Measurements from ENCODE around the gene COG5.
"Not testable (repeated sequence)": the region's sequence is repeated elsewhere in the genome, so short reads cannot be mapped to it uniquely, and the experiment has no call there.

COG5 gene

DNA sequence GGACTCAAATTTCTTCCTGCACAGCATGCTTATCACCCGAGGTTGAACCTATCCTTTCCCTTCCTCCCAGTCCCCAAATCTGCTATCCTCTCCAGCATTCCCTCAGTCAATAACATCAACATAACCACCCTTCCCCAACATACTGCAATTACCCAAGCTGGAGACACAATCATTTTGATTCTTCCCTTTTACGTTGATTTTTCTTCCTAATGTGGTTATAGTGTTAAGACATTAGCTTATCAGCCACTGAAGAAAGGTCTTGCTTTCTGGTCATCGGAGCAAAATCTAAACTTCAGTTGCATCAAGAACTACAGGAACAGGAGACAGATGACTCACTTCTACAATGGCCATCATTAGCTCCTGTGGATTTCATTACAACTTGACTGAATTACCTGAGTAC lies 398.4 kb downstream of the COG5 start:
- H3K4me1 ChIP-seq (ENCODE audit: control insufficient read depth in 1 of 2, insufficient read depth in 2 of 2, low read length in 2 of 2) = peaks cover 0 to 2% of the 10 kb centered on the region in 2 donors
- H3K9me3 ChIP-seq (ENCODE audit: control insufficient read depth in 1 of 2, low read length in 2 of 2) = no peaks in the 10 kb centered on the region
- H3K27ac ChIP-seq (ENCODE audit: low read length) = no peak overlapping the region
- H3K36me3 ChIP-seq (ENCODE audit: control insufficient read depth in 1 of 2, insufficient read depth in 2 of 2, low read length in 2 of 2) = peaks cover 0 to 28% of the 10 kb centered on the region in 2 donors
- H3K4me3 ChIP-seq (ENCODE audit: low read depth in 1 of 2, low read length in 2 of 2) = no peak overlapping the region
- no peaks in the 10 kb centered on the region for H3K27me3 ChIP-seq (ENCODE audit: low read depth, low read length)

DNA sequence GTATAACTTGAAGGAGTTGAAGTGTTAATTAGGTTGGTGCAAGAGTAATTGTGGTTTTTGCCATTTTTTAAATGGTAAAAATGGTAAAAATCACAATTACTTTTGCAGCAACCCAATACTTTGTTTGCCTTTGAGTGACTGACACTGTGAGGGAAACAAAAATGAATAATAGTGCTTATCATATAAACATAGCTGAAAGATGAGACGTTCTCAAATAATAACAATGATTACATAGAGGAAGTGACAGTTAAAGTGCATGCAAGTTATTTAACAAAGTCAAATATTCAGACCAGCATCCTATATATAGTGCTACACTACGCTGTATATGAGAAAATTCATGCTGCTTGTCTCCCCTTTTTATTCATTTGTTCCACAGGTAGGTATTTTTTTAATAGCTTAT lies 399.6 kb downstream of the COG5 start:
- Histone ChIP-seq H3K4me1 (ENCODE audit: control insufficient read depth in 1 of 2, insufficient read depth in 2 of 2, low read length in 2 of 2) (no peaks in the 10 kb centered on the region), H3K4me3 (ENCODE audit: low read depth in 1 of 2, low read length in 2 of 2) (no peak overlapping the region), H3K36me3 (ENCODE audit: control insufficient read depth in 1 of 2, insufficient read depth in 2 of 2, low read length in 2 of 2) (peaks cover 0 to 23% of the 10 kb centered on the region in 2 donors), H3K27ac (ENCODE audit: low read length) (no peak overlapping the region), H3K27me3 (ENCODE audit: low read depth, low read length) (no peaks in the 10 kb centered on the region), H3K9me3 (ENCODE audit: control insufficient read depth in 1 of 2, low read length in 2 of 2) (no peaks in the 10 kb centered on the region)

DNA sequence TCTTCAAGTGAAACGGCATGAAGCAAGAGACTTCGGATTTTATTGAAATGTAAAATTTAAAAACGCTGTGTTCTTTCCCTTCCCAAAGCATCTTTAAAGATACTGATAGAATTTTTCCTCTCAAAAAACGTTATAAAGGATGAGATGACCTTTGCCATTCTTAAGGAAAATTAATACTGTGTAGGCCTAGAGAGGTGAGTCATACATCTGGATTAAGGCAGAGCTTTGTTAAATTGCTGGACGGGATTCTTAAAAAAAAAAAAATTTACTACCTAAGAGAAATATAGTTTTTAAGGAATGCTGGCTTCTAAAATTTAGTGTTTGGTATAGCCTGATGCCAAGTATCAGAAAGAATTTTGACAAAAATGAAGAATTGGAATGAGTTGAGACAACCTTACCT lies 401.2 kb downstream of the COG5 start:
- Histone ChIP-seq H3K4me1 (ENCODE audit: control insufficient read depth in 1 of 2, insufficient read depth in 2 of 2, low read length in 2 of 2) (no peaks in the 10 kb centered on the region), H3K4me3 (ENCODE audit: low read depth in 1 of 2, low read length in 2 of 2) (no peak overlapping the region), H3K36me3 (ENCODE audit: control insufficient read depth in 1 of 2, insufficient read depth in 2 of 2, low read length in 2 of 2) (peaks cover 0 to 12% of the 10 kb centered on the region in 2 donors), H3K27me3 (ENCODE audit: low read depth, low read length) (no peaks in the 10 kb centered on the region), H3K9me3 (ENCODE audit: control insufficient read depth in 1 of 2, low read length in 2 of 2) (no peaks in the 10 kb centered on the region), H3K27ac (ENCODE audit: low read length) (no peak overlapping the region)

DNA sequence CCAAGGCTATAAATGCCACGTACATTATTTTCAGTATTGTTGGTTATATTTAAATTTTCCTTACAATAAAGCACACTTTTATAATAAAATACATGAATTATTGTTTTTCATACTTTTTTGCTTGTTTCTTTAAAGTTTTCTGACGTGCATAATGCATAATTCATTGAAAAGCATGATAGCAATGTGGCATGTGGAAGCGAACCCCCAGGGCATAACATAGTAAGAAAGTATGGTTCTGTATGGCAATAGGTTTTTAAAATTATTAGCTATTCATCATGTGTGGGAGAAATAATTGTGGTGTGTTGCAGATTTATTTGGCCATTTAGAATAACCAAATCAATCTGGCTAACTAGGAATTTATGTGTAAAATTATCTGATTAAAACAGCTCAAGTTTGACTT lies 402.3 kb downstream of the COG5 start:
- Histone ChIP-seq H3K27me3 (ENCODE audit: low read depth, low read length) (no peaks in the 10 kb centered on the region), H3K4me1 (ENCODE audit: control insufficient read depth in 1 of 2, insufficient read depth in 2 of 2, low read length in 2 of 2) (no peaks in the 10 kb centered on the region), H3K27ac (ENCODE audit: low read length) (no peak overlapping the region), H3K4me3 (ENCODE audit: low read depth in 1 of 2, low read length in 2 of 2) (no peak overlapping the region), H3K36me3 (ENCODE audit: control insufficient read depth in 1 of 2, insufficient read depth in 2 of 2, low read length in 2 of 2) (peaks cover 0 to 17% of the 10 kb centered on the region in 2 donors), H3K9me3 (ENCODE audit: control insufficient read depth in 1 of 2, low read length in 2 of 2) (no peaks in the 10 kb centered on the region)

DNA sequence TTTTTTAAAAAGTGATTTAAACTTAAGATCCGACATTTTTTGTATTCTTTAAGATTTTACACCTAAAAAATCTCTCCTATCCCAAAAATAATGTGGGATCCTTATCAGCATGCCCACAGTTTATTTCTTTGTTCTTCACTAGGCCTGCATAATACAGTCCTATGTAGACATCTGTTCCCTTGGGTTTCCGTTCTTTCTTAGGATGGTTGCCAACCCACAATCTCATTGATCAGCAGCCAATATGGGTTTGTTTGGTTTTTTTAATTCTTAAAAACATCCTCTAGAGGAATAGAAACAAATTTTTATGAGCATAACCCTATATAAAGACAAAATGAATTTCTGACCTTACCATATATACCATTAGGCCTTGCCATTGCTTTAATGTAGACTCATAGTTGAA lies 403.3 kb downstream of the COG5 start:
- H3K9me3 ChIP-seq (ENCODE audit: control insufficient read depth in 1 of 2, low read length in 2 of 2) = no peaks in the 10 kb centered on the region
- H3K4me3 ChIP-seq (ENCODE audit: low read depth in 1 of 2, low read length in 2 of 2) = no peak overlapping the region
- no peaks in the 10 kb centered on the region for H3K4me1 ChIP-seq (ENCODE audit: control insufficient read depth in 1 of 2, insufficient read depth in 2 of 2, low read length in 2 of 2)
- H3K27ac ChIP-seq (ENCODE audit: low read length) = no peak overlapping the region
- H3K36me3 ChIP-seq (ENCODE audit: control insufficient read depth in 1 of 2, insufficient read depth in 2 of 2, low read length in 2 of 2) = peaks cover 0 to 17% of the 10 kb centered on the region in 2 donors
- no peaks in the 10 kb centered on the region for H3K27me3 ChIP-seq (ENCODE audit: low read depth, low read length)

DNA sequence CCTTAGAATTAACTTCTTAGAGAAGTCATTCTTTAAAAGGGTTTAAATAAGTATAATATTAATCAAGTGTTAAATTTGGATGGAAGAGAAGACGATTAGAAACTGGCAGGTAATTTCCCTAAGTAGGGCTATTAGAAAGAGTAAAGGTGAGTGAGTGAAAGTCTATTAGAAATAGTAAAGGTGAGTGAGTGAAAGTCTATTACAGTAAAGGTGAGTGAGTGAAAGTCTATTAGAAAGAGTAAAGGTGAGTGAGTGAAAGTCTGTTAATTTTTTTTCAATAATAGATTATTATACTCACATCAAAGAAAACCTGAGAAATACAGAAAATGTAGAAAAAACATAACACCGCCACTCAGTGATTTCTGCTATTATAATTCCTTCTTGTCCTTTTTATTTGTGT lies 405.7 kb downstream of the COG5 start:
- Histone ChIP-seq H3K4me1 (ENCODE audit: control insufficient read depth in 1 of 2, insufficient read depth in 2 of 2, low read length in 2 of 2) (no peaks in the 10 kb centered on the region), H3K9me3 (ENCODE audit: control insufficient read depth in 1 of 2, low read length in 2 of 2) (no peaks in the 10 kb centered on the region), H3K36me3 (ENCODE audit: control insufficient read depth in 1 of 2, insufficient read depth in 2 of 2, low read length in 2 of 2) (peaks cover 0 to 17% of the 10 kb centered on the region in 2 donors), H3K27me3 (ENCODE audit: low read depth, low read length) (no peaks in the 10 kb centered on the region), H3K27ac (ENCODE audit: low read length) (no peak overlapping the region), H3K4me3 (ENCODE audit: low read depth in 1 of 2, low read length in 2 of 2) (no peak overlapping the region)

DNA sequence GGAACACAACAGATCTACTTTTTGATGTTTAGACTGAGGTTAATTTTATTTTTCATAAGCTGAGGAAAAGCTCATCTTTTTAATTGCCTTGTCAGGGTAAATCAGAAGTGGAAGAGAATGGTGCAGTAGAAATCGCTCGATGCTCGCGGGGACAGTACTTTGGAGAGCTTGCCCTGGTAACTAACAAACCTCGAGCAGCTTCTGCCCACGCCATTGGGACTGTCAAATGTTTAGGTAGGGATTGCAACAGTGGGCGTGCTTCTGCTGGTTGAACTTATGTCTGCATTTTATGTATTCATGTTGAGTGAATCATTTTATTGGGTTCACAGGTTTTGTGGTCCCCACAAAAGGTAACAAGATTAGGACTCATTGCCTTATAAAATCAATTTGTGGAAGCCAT lies 406.6 kb downstream of the COG5 start:
- Histone ChIP-seq H3K4me1 (ENCODE audit: control insufficient read depth in 1 of 2, insufficient read depth in 2 of 2, low read length in 2 of 2) (no peaks in the 10 kb centered on the region), H3K27ac (ENCODE audit: low read length) (no peak overlapping the region), H3K4me3 (ENCODE audit: low read depth in 1 of 2, low read length in 2 of 2) (no peak overlapping the region), H3K9me3 (ENCODE audit: control insufficient read depth in 1 of 2, low read length in 2 of 2) (no peaks in the 10 kb centered on the region), H3K36me3 (ENCODE audit: control insufficient read depth in 1 of 2, insufficient read depth in 2 of 2, low read length in 2 of 2) (peaks cover 0 to 19% of the 10 kb centered on the region in 2 donors), H3K27me3 (ENCODE audit: low read depth, low read length) (no peaks in the 10 kb centered on the region)

DNA sequence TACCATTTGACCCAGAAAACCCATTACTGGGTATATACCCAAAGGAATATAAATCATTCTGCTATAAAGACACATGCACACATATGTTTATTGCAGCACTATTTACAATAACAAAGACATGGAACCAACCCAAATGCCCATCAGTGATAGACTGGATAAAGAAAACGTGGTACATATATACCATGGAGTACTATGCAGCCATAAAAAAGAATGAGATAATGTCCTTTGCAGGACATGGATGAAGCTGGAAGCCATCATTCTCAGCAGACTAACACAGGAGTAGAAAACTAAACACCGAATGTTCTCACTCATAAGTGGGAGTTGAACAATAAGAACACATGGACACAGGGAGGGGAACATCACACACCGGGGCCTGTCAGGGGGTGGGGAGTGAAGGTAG lies 408.0 kb downstream of the COG5 start:
- H3K27me3 ChIP-seq (ENCODE audit: low read depth, low read length); H3K9me3 ChIP-seq (ENCODE audit: control insufficient read depth in 1 of 2, low read length in 2 of 2); H3K4me3 ChIP-seq (ENCODE audit: low read depth in 1 of 2, low read length in 2 of 2); H3K4me1 ChIP-seq (ENCODE audit: control insufficient read depth in 1 of 2, insufficient read depth in 2 of 2, low read length in 2 of 2); H3K27ac ChIP-seq (ENCODE audit: low read length): not testable (repeated sequence)
- H3K36me3 ChIP-seq (ENCODE audit: control insufficient read depth in 1 of 2, insufficient read depth in 2 of 2, low read length in 2 of 2) = peaks cover 0 to 22% of the 10 kb centered on the region in 2 donors

DNA sequence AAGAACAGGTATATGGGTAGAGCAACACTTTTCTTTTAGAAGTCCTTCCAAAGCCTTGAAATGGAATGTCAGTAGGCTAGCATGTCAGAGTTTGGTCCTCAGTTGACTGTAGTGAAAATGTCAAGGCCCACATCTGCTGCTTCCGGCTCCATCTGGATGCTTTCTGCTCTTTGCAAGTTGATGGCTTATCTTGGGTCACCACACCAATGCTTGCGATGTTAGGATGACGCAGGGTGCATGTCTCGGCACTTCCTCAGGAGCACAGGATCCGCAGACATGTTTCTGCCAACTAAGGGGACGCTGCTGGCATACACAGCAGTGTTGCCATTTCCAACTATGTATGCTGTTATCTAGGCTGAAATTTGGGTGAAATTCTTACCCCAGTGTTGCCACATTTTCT lies 408.9 kb downstream of the COG5 start:
- Histone ChIP-seq H3K4me1 (ENCODE audit: control insufficient read depth in 1 of 2, insufficient read depth in 2 of 2, low read length in 2 of 2) (no peaks in the 10 kb centered on the region), H3K36me3 (ENCODE audit: control insufficient read depth in 1 of 2, insufficient read depth in 2 of 2, low read length in 2 of 2) (peaks cover 0 to 18% of the 10 kb centered on the region in 2 donors), H3K4me3 (ENCODE audit: low read depth in 1 of 2, low read length in 2 of 2) (no peak overlapping the region), H3K27ac (ENCODE audit: low read length) (no peak overlapping the region), H3K27me3 (ENCODE audit: low read depth, low read length) (no peaks in the 10 kb centered on the region), H3K9me3 (ENCODE audit: control insufficient read depth in 1 of 2, low read length in 2 of 2) (no peaks in the 10 kb centered on the region)

DNA sequence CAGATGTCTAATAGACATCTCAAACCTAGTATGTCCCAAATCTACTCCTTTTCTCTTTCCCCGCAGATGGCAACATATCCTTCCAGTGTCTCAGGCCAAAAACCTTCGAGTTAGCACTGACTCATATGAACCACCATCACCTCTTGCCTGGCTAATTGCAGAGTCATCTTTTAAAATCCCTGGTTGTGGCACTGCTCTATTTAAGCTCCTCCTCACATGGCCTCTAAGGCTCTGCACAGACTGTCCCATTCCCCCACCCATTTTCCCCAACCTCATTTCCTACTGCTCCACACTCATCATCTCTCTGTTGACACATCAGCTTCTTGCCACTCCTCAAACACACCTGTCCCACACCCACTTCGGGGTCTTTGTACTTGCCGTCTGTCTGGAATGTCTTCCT lies 411.7 kb downstream of the COG5 start:
- Histone ChIP-seq H3K4me3 (ENCODE audit: low read depth in 1 of 2, low read length in 2 of 2) (no peak overlapping the region), H3K4me1 (ENCODE audit: control insufficient read depth in 1 of 2, insufficient read depth in 2 of 2, low read length in 2 of 2) (peaks cover 5% of the 10 kb centered on the region in 2 donors), H3K27me3 (ENCODE audit: low read depth, low read length) (no peaks in the 10 kb centered on the region), H3K27ac (ENCODE audit: low read length) (no peak overlapping the region), H3K9me3 (ENCODE audit: control insufficient read depth in 1 of 2, low read length in 2 of 2) (no peaks in the 10 kb centered on the region), H3K36me3 (ENCODE audit: control insufficient read depth in 1 of 2, insufficient read depth in 2 of 2, low read length in 2 of 2) (peaks cover 0 to 9% of the 10 kb centered on the region in 2 donors)
